ENCODE results near the gene THEMIS. TPM values are rescaled to one million over a fixed set of nuclear protein-coding genes. Genes with fewer than 3 reads are reported as not detected.

Gene THEMIS
- total and polyA plus RNA-seq, 10 of the 15 experiments (the other 5 are each of a cell fraction or from before 2014, with no cell fraction given), result 0.06 to 1.5 (median 0.08) TPM; not detected in 6

DNA sequence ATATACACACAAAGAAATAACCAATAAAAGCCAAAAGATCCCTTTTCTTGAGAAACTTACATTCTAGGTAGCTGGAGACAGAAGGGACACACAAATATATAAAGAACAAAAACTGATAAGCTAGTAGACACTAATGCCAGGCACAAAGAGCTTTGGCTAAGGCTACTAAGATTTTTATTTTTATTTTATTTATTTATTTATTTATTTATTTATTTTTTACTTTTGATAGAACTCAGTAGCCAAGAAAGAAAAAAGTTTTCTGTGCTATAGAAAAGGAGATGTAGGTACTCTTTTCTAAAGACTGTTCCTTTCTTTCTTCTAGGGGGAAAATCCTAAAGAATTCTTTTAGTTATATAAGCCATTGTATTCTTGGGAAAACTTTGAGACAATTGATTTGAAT, 34.1 kb downstream of the THEMIS start:
- RAD21 ChIA-PET (ENCODE audit: unreplicated experiment), result interaction anchor here (1.7 kb wide), 1 partner anchor 11 kb away, joined by 5 read pairs; no protein-coding TSS in a partner anchor
- Histone ChIP-seq H3K27ac (ENCODE audit: control insufficient read depth, insufficient read depth) (no peak overlapping the region), H3K4me3 (no peak overlapping the region), H3K4me2 (ENCODE audit: control insufficient read depth, insufficient read depth) (no peak overlapping the region), H3K9ac (ENCODE audit: control insufficient read depth, insufficient read depth, low read length) (no peak overlapping the region), H2AFZ (ENCODE audit: control insufficient read depth, low read depth, low read length) (no peak overlapping the region), H3K79me2 (ENCODE audit: control insufficient read depth, insufficient read depth, low read length) (no peaks in the 10 kb centered on the region), H3K9me3 (replicated peaks; ENCODE audit: control insufficient read depth, insufficient read depth, low read length) (no peaks in the 10 kb centered on the region), H4K20me1 (ENCODE audit: control insufficient read depth, insufficient read depth) (no peaks in the 10 kb centered on the region), H3K27me3 (replicated peaks in 1 of 2; ENCODE audit: control insufficient read depth in 2 of 2, insufficient read depth in 2 of 2, low read length in 1 of 2) (no peaks in the 10 kb centered on the region), H3K4me1 (ENCODE audit: control insufficient read depth, insufficient read depth, low read length) (no peaks in the 10 kb centered on the region), H3K36me3 (ENCODE audit: control insufficient read depth in 2 of 2, insufficient read depth in 2 of 2, low read length in 1 of 2) (no peaks in the 10 kb centered on the region)
- CTCF ChIA-PET, result interaction anchor here (0.6 to 1.6 kb wide), 4 partner anchors 9 to 25 kb away, joined by 3 read pairs; no protein-coding TSS in a partner anchor
- ATAC-seq (no peak), DNase-seq (ENCODE audit: low read depth, low spot score) (no peak), FAIRE-seq (no peak)
- POLR2A ChIA-PET, result no interaction called here
- BruUV-seq (replicated peaks), result no TSS peak
- in situ Hi-C loops (cut with MboI), result loop anchor here (10.0 kb wide), 1 partner anchor 468 kb away; no protein-coding TSS in a partner anchor
- SMC1A ChIA-PET (ENCODE audit: uncharacterized antibody, unreplicated experiment), result interaction anchor here (1.3 to 1.9 kb wide), 2 partner anchors 11 to 12 kb away, joined by 4 to 7 read pairs; no protein-coding TSS in a partner anchor
- intact Hi-C loops (cut with micrococcal nuclease; ENCODE audit: unreplicated experiment), result no loop called here
- TF ChIP-seq MTA3 (IDR thresholded peaks at IDR 0.05; ENCODE audit: borderline replicate concordance, low read length), result no peak
- no peak for TF ChIP-seq IKZF1 (conservative IDR thresholded peaks at IDR 0.05)
- TF ChIP-seq, protein P1, sequence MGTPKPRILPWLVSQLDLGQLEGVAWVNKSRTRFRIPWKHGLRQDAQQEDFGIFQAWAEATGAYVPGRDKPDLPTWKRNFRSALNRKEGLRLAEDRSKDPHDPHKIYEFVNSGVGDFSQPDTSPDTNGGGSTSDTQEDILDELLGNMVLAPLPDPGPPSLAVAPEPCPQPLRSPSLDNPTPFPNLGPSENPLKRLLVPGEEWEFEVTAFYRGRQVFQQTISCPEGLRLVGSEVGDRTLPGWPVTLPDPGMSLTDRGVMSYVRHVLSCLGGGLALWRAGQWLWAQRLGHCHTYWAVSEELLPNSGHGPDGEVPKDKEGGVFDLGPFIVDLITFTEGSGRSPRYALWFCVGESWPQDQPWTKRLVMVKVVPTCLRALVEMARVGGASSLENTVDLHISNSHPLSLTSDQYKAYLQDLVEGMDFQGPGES (IDR thresholded peaks at IDR 0.05), result no peak
- TF ChIP-seq EED (IDR thresholded peaks at IDR 0.05; ENCODE audit: low read depth), result no peak
- TF ChIP-seq IRF4 (IDR thresholded peaks at IDR 0.05; ENCODE audit: low read depth, low read length), result no peak
- no peak for TF ChIP-seq SUPT20H (IDR thresholded peaks at IDR 0.05; ENCODE audit: borderline replicate concordance, control insufficient read depth, low read depth, low read length)
- TF ChIP-seq CHD2 (IDR thresholded peaks at IDR 0.05; ENCODE audit: borderline replicate concordance, low read depth, low read length), result no peak
- TF ChIP-seq BCL3 (IDR thresholded peaks at IDR 0.05; ENCODE audit: borderline replicate concordance, insufficient read depth, low read depth, low read length, poor library complexity, severe bottlenecking), result no peak
- TF ChIP-seq CHD4 (IDR thresholded peaks at IDR 0.05), result no peak
- no peak for TF ChIP-seq IRF5 (IDR thresholded peaks at IDR 0.05; ENCODE audit: borderline replicate concordance)
- TF ChIP-seq GATAD2B (conservative IDR thresholded peaks at IDR 0.05; ENCODE audit: low read depth), result no peak
- TF ChIP-seq RUNX3 (IDR thresholded peaks at IDR 0.05; ENCODE audit: low read length), result no peak
- TF ChIP-seq ZBED1 (IDR thresholded peaks at IDR 0.05; ENCODE audit: borderline replicate concordance), result no peak
- no peak for TF ChIP-seq ZNF274 (IDR thresholded peaks at IDR 0.05; ENCODE audit: insufficient read depth, insufficient read length)
- TF ChIP-seq BACH1 (IDR thresholded peaks at IDR 0.05; ENCODE audit: borderline replicate concordance), result no peak
- no peak for TF ChIP-seq HDAC2 (IDR thresholded peaks at IDR 0.05)
- TF ChIP-seq, protein P2, sequence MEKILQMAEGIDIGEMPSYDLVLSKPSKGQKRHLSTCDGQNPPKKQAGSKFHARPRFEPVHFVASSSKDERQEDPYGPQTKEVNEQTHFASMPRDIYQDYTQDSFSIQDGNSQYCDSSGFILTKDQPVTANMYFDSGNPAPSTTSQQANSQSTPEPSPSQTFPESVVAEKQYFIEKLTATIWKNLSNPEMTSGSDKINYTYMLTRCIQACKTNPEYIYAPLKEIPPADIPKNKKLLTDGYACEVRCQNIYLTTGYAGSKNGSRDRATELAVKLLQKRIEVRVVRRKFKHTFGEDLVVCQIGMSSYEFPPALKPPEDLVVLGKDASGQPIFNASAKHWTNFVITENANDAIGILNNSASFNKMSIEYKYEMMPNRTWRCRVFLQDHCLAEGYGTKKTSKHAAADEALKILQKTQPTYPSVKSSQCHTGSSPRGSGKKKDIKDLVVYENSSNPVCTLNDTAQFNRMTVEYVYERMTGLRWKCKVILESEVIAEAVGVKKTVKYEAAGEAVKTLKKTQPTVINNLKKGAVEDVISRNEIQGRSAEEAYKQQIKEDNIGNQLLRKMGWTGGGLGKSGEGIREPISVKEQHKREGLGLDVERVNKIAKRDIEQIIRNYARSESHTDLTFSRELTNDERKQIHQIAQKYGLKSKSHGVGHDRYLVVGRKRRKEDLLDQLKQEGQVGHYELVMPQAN (conservative IDR thresholded peaks at IDR 0.05), result no peak
- TF ChIP-seq DPF2 (IDR thresholded peaks at IDR 0.05), result no peak
- no peak for TF ChIP-seq CBFB (IDR thresholded peaks at IDR 0.05; ENCODE audit: low read depth)

Measured in GM12878 (cell line).